Right forelimb (tissue), 1 donor: ENCODE results near the gene RNF224.

Source experiments
- DNase-seq: peaks from one replicate; pipeline ENCODE4 v3.0.0-alpha.2; 2018

The RNF224 gene

GRCh38 chr9:137227054-137227852 is at the start of gene RNF224:
RNF224 (plus strand) TSS chr9:137227502; CDS start chr9:137228336, 834 bp downstream.
- DNase-seq, result peak; percentile 86

GRCh38 chr9:137178201-137178938 is 48.9 kb upstream of the RNF224 start:
- no peak for DNase-seq

GRCh38 chr9:137178939-137179630 is 48.2 kb upstream of the RNF224 start:
- no peak for DNase-seq

GRCh38 chr9:137179761-137180160 is 47.5 kb upstream of the RNF224 start:
- DNase-seq, result no peak

- DNase-seq, result no peak
These were observed 46.8 kb upstream of the RNF224 start for GRCh38 chr9:137180491-137180890.

GRCh38 chr9:137181680-137182079 is 45.6 kb upstream of the RNF224 start:
- DNase-seq, result no peak

- no peak for DNase-seq
These were observed 44.5 kb upstream of the RNF224 start for GRCh38 chr9:137182836-137183235.

GRCh38 chr9:137183980-137184595 is 43.2 kb upstream of the RNF224 start:
- no peak for DNase-seq

GRCh38 chr9:137184881-137185660 is 42.2 kb upstream of the RNF224 start:
- no peak for DNase-seq

GRCh38 chr9:137185921-137186320 is 41.4 kb upstream of the RNF224 start:
- DNase-seq, result no peak

GRCh38 chr9:137186385-137186784 is 40.9 kb upstream of the RNF224 start:
- no peak for DNase-seq

GRCh38 chr9:137187386-137187785 is 39.9 kb upstream of the RNF224 start:
- no peak for DNase-seq

GRCh38 chr9:137188086-137188489 is 39.2 kb upstream of the RNF224 start:
- no peak for DNase-seq

GRCh38 chr9:137188490-137189296 is 38.6 kb upstream of the RNF224 start, which contains the start of the genes ANAPC2 and SSNA1:
ANAPC2 (minus strand) TSS chr9:137188560; CDS start chr9:137188532, 28 bp downstream.
SSNA1 (plus strand) TSS chr9:137188676; CDS start chr9:137188727, 51 bp downstream.
- DNase-seq, result peak; percentile 96

GRCh38 chr9:137189297-137190295 is 37.7 kb upstream of the RNF224 start:
- no peak for DNase-seq

GRCh38 chr9:137190315-137190856 is 36.9 kb upstream of the RNF224 start:
- no peak for DNase-seq

- DNase-seq, result no peak
These were observed 36.1 kb upstream of the RNF224 start for GRCh38 chr9:137191245-137191644.

- no peak for DNase-seq
These were observed 35.4 kb upstream of the RNF224 start for GRCh38 chr9:137191691-137192447.

GRCh38 chr9:137192448-137192780 is 34.9 kb upstream of the RNF224 start:
- no peak for DNase-seq
